Activated naive CD8-positive, alpha-beta T cell treated with anti-CD3 and anti-CD28 coated beads for 36 hours (primary cell): Measurements from ENCODE around the gene CCL18. TPM values are rescaled to one million over a fixed set of nuclear protein-coding genes. Genes with fewer than 3 reads are reported as not detected.
A peak's percentile ranks its signal among the peaks of the same experiment; 100 is the strongest.
"Not testable (repeated sequence)": the region's sequence is repeated elsewhere in the genome, so short reads cannot be mapped to it uniquely, and the experiment has no call there.

Source experiments
- DNase-seq: peaks from one replicate; pipeline ENCODE4 v3.0.0; 2021
- H3K27ac Mint-ChIP-seq: one replicate; pipeline ENCODE4 v1.8.0; 2022; ENCODE audit warnings: mild to moderate bottlenecking, moderate library complexity, mixed read lengths
- H3K27me3 Mint-ChIP-seq: one replicate; pipeline ENCODE4 v1.8.0; 2022; ENCODE audit warnings: mild to moderate bottlenecking, mixed read lengths
- H3K36me3 Mint-ChIP-seq: one replicate; pipeline ENCODE4 v1.8.0; 2021; ENCODE audit warnings: mild to moderate bottlenecking, mixed read lengths
- H3K4me1 Mint-ChIP-seq: one replicate; pipeline ENCODE4 v1.8.0; 2021; ENCODE audit warnings: mixed read lengths
- H3K4me3 Mint-ChIP-seq: one replicate; pipeline ENCODE4 v1.8.0; 2022; ENCODE audit warnings: mild to moderate bottlenecking, moderate library complexity, mixed read lengths
- H3K9me3 Mint-ChIP-seq: one replicate; pipeline ENCODE4 v1.8.0; 2022; ENCODE audit warnings: mixed read lengths
- total RNA-seq, 2 experiments: library from RNA; stranded (reverse); gene quantifications; one replicate each; pipeline ENCODE4 v1.2.3, GENCODE V29; 2021

CCL18 gene
- total RNA-seq, 2 experiments from 2014 or later, result not detected

DNA sequence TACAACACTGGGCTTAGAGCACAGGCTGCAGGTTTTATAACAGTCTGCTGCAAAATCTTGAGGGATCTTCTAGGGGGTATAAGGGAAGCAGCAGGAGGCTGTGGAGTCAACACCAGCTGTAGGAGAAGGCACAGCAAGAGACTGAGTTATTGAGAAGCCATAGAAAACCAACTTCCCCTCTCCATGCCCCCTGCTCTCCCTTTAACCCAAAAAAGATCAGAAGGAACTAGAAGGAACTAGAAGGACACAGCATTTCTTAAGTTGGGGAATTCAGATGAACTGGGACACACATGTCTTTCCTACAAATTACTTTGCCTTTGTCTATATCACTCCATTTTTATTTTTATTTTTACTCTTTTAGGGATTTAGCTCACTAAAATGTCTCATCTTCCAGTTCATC, 6.2 kb upstream of the CCL18 start:
- Mint-ChIP-seq H3K27ac (no peak overlapping the region), H3K4me1 (peaks cover 11% of the 10 kb centered on the region), H3K36me3 (no peaks in the 10 kb centered on the region), H3K4me3 (no peak overlapping the region), H3K27me3 (peaks cover 10% of the 10 kb centered on the region), H3K9me3 (no peaks in the 10 kb centered on the region)
- no peak for DNase-seq

DNA sequence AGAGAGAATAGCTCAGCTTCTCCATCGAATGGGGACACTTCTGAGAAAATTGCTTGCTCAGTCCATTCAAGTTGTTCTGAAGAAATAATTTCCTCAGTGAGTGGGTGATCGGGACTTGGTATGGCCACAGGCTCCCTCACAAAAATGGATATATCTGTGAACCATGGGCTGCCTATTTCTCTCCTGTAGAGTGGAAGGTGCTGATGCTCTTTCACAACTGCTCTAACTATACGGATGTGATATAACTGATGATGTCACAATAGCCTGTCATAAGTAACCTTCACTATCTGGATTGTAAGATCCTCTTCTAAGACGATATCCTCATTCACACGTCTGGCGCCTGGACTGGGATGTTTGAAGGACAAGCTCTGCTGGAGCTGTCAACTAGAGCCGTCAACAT, 4.7 kb upstream of the CCL18 start:
- no peak overlapping the region for H3K27ac Mint-ChIP-seq
- no peaks in the 10 kb centered on the region for H3K36me3 Mint-ChIP-seq

DNA sequence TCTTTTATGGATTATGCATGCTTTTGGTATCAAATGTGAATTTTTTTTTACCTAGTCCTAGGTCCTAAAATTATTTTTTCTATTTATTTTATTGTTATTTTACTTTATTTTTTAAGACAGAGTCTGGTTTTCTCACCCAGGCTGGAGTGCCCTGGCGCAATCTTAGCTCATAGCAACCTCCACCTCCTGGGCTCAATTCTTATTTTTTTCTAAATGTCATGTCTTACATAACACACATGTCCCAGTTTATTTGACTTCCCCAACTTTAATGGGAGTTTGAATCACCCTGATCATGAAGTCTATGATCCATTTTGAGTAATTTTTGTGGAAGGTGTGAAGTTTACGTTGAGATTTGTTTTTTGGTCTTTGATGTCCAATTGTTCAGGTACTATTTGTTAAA, 3.3 kb upstream of the CCL18 start:
- H3K4me3 Mint-ChIP-seq, result no peak overlapping the region

More for the DNA sequence above, 4.7 kb upstream of the CCL18 start:
- H3K4me1 Mint-ChIP-seq, result peaks cover 11% of the 10 kb centered on the region
- DNase-seq, result no peak
- no peak overlapping the region for H3K4me3 Mint-ChIP-seq
- H3K9me3 Mint-ChIP-seq, result no peaks in the 10 kb centered on the region
- peaks cover 10% of the 10 kb centered on the region for H3K27me3 Mint-ChIP-seq

DNA sequence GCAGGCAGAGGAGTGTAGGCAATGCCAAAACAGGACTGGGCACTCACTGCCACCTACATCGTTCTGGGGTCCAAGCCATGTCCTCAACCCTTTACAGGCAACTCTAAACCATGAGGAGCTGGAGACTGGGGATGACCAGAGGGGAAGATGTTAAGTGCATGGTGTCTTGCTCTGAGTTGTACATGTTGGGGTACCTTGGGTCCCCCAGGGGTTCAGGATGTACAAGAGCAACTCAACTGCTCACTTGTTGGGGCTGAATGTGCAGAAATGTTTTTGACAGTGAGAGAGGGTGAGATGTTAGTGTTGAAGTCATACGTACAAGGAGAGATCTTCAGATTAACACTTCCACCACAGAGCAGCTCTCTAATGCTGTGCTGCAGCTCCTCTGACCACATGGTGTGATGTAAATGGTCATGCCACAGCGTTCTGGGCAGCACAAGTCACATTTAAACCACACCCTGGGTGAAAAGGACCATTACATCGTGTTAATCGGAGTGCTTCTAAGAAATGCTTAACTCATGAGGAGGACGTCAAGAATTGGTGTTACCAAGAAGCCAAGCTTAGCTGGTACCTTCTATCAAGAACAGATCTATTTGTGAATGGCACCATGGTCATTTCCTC, 2.4 kb downstream of the CCL18 start:
- H3K36me3 Mint-ChIP-seq, result no peaks in the 10 kb centered on the region
- H3K4me1 Mint-ChIP-seq, result peaks cover under 1% of the 10 kb centered on the region
- no peaks in the 10 kb centered on the region for H3K9me3 Mint-ChIP-seq
- H3K27ac Mint-ChIP-seq, result no peak overlapping the region
- H3K4me3 Mint-ChIP-seq, result no peak overlapping the region
- no peak for DNase-seq
- H3K27me3 Mint-ChIP-seq, result peaks cover 8% of the 10 kb centered on the region

More for the DNA sequence above, 3.3 kb upstream of the CCL18 start:
- no peak overlapping the region for H3K27ac Mint-ChIP-seq
- peaks cover 14% of the 10 kb centered on the region for H3K27me3 Mint-ChIP-seq
- H3K4me1 Mint-ChIP-seq, result peaks cover 8% of the 10 kb centered on the region
- no peaks in the 10 kb centered on the region for H3K9me3 Mint-ChIP-seq
- no peaks in the 10 kb centered on the region for H3K36me3 Mint-ChIP-seq
- no peak for DNase-seq

DNA sequence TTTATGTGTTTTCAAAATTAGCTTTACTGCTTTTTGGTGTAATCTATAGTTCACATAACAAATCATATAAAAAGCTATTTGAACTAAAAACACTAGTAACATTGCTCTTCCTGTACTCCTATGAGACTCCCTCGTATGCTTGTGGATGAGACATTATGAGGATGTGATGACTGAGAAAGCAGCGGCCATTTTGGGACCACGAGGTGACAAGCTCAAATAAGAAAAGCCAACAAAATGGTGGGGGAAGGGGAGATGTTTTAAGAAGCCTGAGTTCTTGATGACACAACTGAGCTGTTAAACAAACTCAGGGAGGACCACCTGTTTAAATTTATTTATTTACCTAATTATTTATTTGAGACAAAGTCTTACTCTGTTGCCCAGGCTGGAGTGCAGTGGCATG, 4.5 kb downstream of the CCL18 start:
- no peaks in the 10 kb centered on the region for H3K9me3 Mint-ChIP-seq
- peaks cover 19% of the 10 kb centered on the region for H3K4me1 Mint-ChIP-seq
- peaks cover 8% of the 10 kb centered on the region for H3K27me3 Mint-ChIP-seq
- no peaks in the 10 kb centered on the region for H3K36me3 Mint-ChIP-seq
- no peak overlapping the region for H3K4me3 Mint-ChIP-seq
- H3K27ac Mint-ChIP-seq, result no peak overlapping the region
- DNase-seq, result no peak

DNA sequence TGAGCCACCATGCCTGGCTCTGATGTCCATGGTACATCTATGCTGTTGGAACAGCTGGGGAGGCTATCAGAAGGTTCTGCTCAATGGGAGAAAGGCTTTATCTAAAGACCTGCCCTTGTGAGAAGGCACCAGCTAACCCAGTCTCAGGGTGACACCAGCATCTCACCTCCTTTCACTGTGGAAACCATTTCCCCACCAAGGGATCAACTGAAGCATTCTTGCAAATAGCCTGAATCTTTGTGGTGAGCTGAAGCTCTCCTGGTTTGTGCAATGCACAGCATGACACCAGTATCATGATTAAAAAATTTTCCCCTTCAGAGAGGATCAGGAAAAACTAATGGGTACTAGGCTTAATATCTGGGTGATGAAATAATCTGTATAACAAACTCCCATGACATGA, 5.1 kb downstream of the CCL18 start:
- Mint-ChIP-seq H3K36me3 (no peaks in the 10 kb centered on the region), H3K4me3 (no peak overlapping the region), H3K27ac (no peak overlapping the region), H3K4me1 (peaks cover 25% of the 10 kb centered on the region), H3K9me3 (no peaks in the 10 kb centered on the region), H3K27me3 (peaks cover 8% of the 10 kb centered on the region)
- no peak for DNase-seq

DNA sequence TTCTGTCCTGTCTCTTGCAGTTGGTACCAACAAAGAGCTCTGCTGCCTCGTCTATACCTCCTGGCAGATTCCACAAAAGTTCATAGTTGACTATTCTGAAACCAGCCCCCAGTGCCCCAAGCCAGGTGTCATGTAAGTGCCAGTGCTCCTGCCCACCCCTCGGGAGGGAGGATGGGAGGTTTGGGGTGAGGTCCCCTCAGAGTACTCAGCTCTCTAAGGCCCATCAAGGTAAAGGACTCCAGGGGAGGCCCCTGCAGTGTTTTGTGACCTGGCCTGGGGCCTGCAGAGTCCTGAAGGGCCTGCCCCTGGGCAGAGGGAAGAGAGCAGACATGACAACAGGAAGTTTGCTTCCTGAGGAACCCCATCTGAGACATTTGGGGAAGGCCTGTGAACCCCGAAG, 6.4 kb downstream of the CCL18 start:
- Mint-ChIP-seq H3K4me1 (peaks cover 32% of the 10 kb centered on the region), H3K27me3 (peaks cover 4% of the 10 kb centered on the region), H3K36me3 (no peaks in the 10 kb centered on the region), H3K27ac (no peak overlapping the region), H3K9me3 (no peaks in the 10 kb centered on the region), H3K4me3 (no peak overlapping the region)
- DNase-seq, result no peak

DNA sequence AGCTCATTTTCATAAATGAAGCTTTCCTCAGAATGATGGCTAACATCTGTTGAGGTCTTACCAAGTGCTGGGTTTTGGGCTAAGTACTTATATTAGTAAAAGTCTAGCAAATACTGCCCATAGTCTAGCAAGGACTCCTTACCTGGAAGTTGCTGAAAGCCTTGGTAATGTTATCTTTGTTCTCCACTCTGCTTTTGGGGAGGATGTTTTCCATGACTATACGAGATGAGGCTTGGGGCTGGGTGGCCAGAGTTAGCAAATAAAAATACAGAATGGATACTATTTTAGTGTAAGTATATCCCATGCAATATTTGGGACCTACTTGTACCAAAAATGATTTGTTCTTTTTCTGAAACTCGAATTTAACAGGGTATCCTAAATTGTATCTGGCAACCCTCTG, 7.7 kb downstream of the CCL18 start:
- Mint-ChIP-seq H3K4me1 (peaks cover 32% of the 10 kb centered on the region), H3K36me3 (no peaks in the 10 kb centered on the region), H3K4me3 (no peak overlapping the region), H3K9me3 (no peaks in the 10 kb centered on the region), H3K27me3 (peaks cover 4% of the 10 kb centered on the region), H3K27ac (no peak overlapping the region)
- no peak for DNase-seq

DNA sequence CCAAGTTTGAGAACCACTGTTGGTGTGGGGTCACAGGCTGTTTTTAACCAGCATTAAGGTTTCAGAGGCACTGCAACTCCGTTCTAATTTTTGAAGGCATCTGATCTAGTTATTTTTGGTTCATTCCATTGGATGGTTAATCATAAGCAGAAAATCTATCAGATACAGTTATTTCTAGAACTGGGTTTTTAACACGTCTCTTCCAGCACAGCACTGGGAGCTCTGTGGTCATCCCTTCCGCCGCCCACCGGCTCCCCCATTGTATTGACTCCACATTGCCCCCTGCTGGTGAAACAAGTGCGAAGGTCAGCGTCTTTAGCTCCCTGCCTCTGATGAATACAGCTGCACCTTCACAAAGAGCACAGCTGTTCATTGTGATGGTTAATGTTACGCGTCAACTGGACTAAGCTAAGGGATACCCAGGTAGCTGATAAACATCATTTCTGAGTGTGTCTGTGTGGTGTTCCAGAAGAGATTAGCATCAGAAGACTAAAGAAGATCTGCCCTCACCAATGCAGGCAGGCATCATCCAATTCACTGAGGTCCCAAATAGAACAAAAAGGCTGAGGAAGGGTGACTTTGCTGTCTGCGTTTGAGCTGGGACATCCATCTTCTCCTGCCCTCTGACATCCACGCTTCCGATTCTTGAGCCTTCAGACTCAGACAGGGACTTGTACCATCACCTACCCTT, 8.5 kb downstream of the CCL18 start:
- Mint-ChIP-seq H3K4me1 (peaks cover 32% of the 10 kb centered on the region), H3K36me3 (no peaks in the 10 kb centered on the region), H3K4me3 (no peak overlapping the region), H3K27me3 (peaks cover 4% of the 10 kb centered on the region), H3K27ac (peak overlapping the region; percentile 20), H3K9me3 (no peaks in the 10 kb centered on the region)
- peak; percentile 75 for DNase-seq

DNA sequence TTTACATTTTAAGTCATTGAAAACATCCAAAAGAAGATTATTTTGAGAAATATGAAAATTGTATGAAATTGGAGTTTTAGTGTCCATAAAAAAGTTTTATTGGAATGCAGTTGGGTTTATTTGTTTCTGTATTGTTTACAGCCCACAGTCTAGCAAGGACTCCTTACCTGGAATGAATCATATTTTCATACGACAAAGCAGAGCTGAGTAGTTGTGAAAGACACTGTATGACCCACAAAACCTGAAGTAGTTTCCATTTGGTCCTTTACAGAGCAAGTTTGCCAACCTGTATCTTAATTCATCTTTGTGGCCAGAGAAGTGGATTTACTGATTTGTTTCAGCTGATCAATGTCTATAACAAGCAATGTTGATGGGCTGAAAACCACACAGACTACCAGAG, 10.3 kb downstream of the CCL18 start:
- Mint-ChIP-seq H3K36me3 (no peaks in the 10 kb centered on the region), H3K4me1 (peaks cover 32% of the 10 kb centered on the region), H3K27ac (no peak overlapping the region), H3K27me3 (peaks cover 4% of the 10 kb centered on the region), H3K4me3 (no peak overlapping the region), H3K9me3 (no peaks in the 10 kb centered on the region)
- DNase-seq, result no peak

DNA sequence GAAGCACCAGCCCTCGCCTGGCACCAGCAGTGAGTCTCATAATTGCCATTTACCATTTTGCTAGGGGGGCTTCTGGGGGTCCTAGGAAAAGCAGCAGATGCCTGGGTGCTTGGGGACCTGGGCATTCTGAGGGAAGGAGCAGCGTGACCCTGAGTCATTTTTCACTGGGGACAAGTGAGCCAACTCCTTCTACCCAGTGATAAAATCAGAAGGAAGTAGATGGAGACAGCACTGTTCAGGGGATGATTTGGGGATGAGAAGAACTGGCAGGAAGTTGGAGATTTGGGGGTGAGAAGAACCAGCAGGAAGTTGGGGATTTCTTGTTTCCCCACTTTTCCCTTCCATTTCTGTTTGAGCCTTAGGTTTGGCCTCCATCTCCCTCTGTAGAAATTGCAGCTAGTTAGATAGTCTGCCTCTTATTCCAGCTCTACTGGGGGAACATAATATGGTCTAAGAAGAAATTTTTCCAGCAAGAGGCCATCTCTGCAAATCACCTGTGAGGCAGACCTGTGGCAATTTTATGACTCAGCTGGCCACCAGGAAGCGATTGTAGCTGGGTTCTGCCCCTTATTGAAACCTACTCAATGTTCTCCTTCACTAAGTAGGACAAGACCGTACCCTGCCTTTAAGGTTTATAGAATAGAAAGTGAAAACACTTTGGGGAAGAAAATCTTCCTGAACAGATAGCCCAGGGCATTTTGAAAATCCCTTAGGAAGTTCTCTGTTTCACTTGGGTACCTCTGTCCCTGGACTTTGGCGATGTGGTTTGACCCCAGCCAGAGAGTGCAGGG, 17.8 kb downstream of the CCL18 start:
- Mint-ChIP-seq H3K4me1 (peaks cover 39% of the 10 kb centered on the region), H3K27ac (peak overlapping the region; percentile 93), H3K4me3 (peak overlapping the region; percentile 53)
- H3K27me3 Mint-ChIP-seq, H3K36me3 Mint-ChIP-seq, H3K9me3 Mint-ChIP-seq, DNase-seq: not testable (repeated sequence)

DNA sequence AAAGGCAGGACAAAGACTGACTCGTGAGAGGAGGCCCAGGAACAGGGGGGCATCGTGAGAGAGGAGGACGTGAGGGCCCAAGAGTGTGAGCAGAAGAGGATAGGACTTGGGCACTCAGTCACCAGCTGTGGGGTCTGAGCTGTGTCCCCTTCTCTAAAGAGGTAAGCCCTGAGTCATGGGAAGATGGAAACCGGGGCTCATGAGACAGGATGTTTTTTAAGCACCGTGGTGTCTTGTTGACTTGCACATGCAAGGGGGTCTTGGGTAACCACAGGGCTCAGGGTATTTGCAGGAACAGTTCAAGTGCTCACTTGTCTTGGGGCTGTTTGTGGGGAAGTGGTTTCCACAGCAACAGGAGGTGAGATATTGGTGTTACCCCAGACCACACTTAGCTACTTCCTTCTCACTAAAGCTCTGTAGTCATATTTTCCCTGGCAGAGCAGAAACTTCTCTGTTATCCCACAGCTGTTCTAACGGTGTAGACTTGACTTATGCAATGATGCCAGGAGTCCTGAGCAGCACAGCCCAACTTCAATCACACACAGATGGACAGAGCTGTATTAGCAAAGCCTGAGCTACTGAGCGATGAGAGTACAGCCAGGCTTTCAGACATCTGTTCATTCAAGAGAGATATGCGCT, 18.5 kb downstream of the CCL18 start:
- not testable (repeated sequence) for H3K9me3 Mint-ChIP-seq, H3K36me3 Mint-ChIP-seq, H3K27me3 Mint-ChIP-seq
- Mint-ChIP-seq H3K27ac (peak overlapping the region; percentile 93), H3K4me1 (peaks cover 39% of the 10 kb centered on the region), H3K4me3 (peak overlapping the region; percentile 53)
- DNase-seq, result peak; percentile 68

DNA sequence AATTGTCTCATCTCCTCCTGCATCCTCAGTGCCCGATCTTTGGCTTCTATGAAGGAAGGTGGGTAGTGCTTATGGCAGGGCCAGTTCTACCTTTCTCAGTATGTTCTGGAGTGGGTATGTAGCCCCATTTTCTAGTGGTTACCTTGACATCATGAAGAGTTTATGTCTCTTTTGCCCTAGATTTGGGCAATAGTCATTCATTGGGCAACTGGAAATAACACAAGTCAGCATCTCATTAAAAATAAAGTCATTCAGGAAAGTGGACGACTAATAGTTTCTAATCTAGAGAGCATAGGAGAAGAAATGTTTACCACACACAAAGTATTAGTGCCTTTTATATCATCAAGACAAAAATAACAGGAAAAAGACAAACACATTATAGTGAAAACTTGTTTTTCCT, 19.6 kb downstream of the CCL18 start:
- H3K4me1 Mint-ChIP-seq, result peaks cover 43% of the 10 kb centered on the region
- not testable (repeated sequence) for DNase-seq, H3K36me3 Mint-ChIP-seq, H3K9me3 Mint-ChIP-seq, H3K4me3 Mint-ChIP-seq, H3K27me3 Mint-ChIP-seq
- H3K27ac Mint-ChIP-seq, result peak overlapping the region; percentile 40

DNA sequence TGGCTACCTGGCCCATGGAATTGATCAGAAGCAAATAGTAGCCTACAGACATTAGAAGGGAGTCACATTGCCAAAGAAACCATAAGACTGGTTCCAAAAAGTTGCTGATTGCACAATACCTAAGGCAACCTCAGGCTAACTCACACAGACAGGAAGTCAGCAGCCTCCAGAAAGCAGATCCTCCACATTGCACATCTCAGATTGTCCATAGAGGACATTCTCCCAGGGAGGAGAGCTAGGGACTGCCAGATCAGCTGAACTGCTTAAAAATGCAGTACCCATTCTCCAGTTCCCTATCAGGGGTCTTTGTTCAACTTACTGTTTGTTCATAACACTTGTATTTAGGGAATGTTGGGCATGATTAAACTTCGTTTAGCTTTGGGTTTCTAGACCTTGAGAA, 21.7 kb downstream of the CCL18 start:
- DNase-seq, result no peak
- Mint-ChIP-seq H3K27ac (no peak overlapping the region), H3K4me3 (no peak overlapping the region), H3K27me3 (no peaks in the 10 kb centered on the region), H3K36me3 (peaks cover 8% of the 10 kb centered on the region), H3K9me3 (no peaks in the 10 kb centered on the region), H3K4me1 (peaks cover 62% of the 10 kb centered on the region)

DNA sequence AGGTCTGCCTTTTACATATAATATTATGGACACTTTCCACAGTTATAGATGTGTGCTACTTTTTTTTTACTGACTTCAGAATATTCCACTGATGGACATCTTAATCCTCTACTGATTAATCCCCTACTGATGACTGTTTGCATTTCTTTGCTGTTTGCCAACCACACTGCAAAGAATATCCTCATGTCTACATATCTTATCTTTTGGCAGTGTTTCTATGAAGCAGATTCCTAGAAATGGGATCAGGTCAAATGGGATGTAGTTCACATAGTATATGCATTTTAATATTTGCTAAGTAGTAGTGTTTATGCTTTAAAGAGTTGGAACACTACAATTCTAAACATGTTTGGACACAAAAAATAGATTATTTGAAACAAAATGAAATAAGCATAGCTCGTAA, 22.7 kb downstream of the CCL18 start:
- H3K36me3 Mint-ChIP-seq, result peaks cover 11% of the 10 kb centered on the region
- peaks cover 64% of the 10 kb centered on the region for H3K4me1 Mint-ChIP-seq
- no peak for DNase-seq
- H3K27me3 Mint-ChIP-seq, result no peaks in the 10 kb centered on the region
- no peak overlapping the region for H3K27ac Mint-ChIP-seq
- H3K9me3 Mint-ChIP-seq, result peaks cover 3% of the 10 kb centered on the region
- H3K4me3 Mint-ChIP-seq, result no peak overlapping the region
